HG03025 (cell line): ENCODE measurements around the gene CCDC88A.
"Not testable (repeated sequence)": the region's sequence is repeated elsewhere in the genome, so short reads cannot be mapped to it uniquely, and the experiment has no call there.

Experiments
- ATAC-seq: cut with Tn5 transposase; IDR thresholded peaks from one replicate; pipeline ENCODE4 v1.9.1; 2021; ENCODE audit warnings: mild to moderate bottlenecking, moderate library complexity; ENCODE audit not compliant: unreplicated experiment, low FRiP score

The CCDC88A gene

GRCh38 chr2:55327470-55328230, 92.0 kb downstream of the CCDC88A start:
- no peak for ATAC-seq

GRCh38 chr2:55314985-55315384, 104.7 kb downstream of the CCDC88A start:
- ATAC-seq = no peak

- peak; percentile 88 for ATAC-seq
Measured at GRCh38 chr2:55311444-55311870, 108.2 kb downstream of the CCDC88A start.

- ATAC-seq = no peak
Measured at GRCh38 chr2:55309446-55309845, 110.2 kb downstream of the CCDC88A start.

GRCh38 chr2:55302241-55302640, 117.4 kb downstream of the CCDC88A start:
- ATAC-seq = no peak

- no peak for ATAC-seq
Measured at GRCh38 chr2:55301277-55301676, 118.4 kb downstream of the CCDC88A start.

- ATAC-seq = no peak
Measured at GRCh38 chr2:55296393-55296792, 123.3 kb downstream of the CCDC88A start.

- ATAC-seq = no peak
Measured at GRCh38 chr2:55283083-55283482, 136.6 kb downstream of the CCDC88A start.

GRCh38 chr2:55282110-55282917, 137.3 kb downstream of the CCDC88A start:
- ATAC-seq = peak; percentile 99

- ATAC-seq = not testable (repeated sequence)
Measured at GRCh38 chr2:55280851-55281546, 138.7 kb downstream of the CCDC88A start.

- not testable (repeated sequence) for ATAC-seq
Measured at GRCh38 chr2:55279859-55280424, 139.7 kb downstream of the CCDC88A start.

GRCh38 chr2:55279214-55279835, 140.3 kb downstream of the CCDC88A start:
- ATAC-seq = not testable (repeated sequence)

GRCh38 chr2:55277310-55277709, 142.3 kb downstream of the CCDC88A start:
- ATAC-seq = no peak

- not testable (repeated sequence) for ATAC-seq
Measured at GRCh38 chr2:55274346-55274745, 145.3 kb downstream of the CCDC88A start.

- no peak for ATAC-seq
Measured at GRCh38 chr2:55269645-55269990, 150.0 kb downstream of the CCDC88A start.

- peak; percentile 98 for ATAC-seq
Measured at GRCh38 chr2:55268907-55269644, 150.6 kb downstream of the CCDC88A start, which contains the start of gene MTIF2. TSS of gene MTIF2 (minus strand) at chr2:55269231. CDS start at chr2:55263858, 5,373 bp downstream.

GRCh38 chr2:55268288-55268906, 151.3 kb downstream of the CCDC88A start:
- no peak for ATAC-seq

- not testable (repeated sequence) for ATAC-seq
Measured at GRCh38 chr2:55259586-55259985, 160.1 kb downstream of the CCDC88A start.

- ATAC-seq = no peak
Measured at GRCh38 chr2:55252832-55253231, 166.8 kb downstream of the CCDC88A start.
